HCT116 (cell line): ENCODE results near the gene APOL5. TPM values are rescaled to one million over a fixed set of nuclear protein-coding genes. Genes with fewer than 3 reads are reported as not detected.

Experiments
- ATAC-seq: fragments of 200-7000 bp; cut with Tn5 transposase; 2 replicates; pipeline ENCODE4 v1.9.1; 2020; ENCODE audit warnings: mild to moderate bottlenecking, moderate library complexity
- BruUV-seq: library from RNA; stranded (reverse); fragments of 400-500 nt; replicated peaks from 2 replicates; lab custom pipeline; 2021; lab: Mats Ljungman, UMichigan
- CTCF ChIA-PET: fragments of 300-600 bp; sonication (Branson Sonifier 250); formaldehyde crosslinking; loops from one replicate; lab custom pipeline; 2021; ENCODE audit warnings: antibody characterized with exemption; lab: Charles Lee
- POLR2A ChIA-PET: fragments of 300-600, 350-600 bp; sonication (Branson Sonifier 250); formaldehyde crosslinking; loops from one replicate; lab custom pipeline; 2021; ENCODE audit warnings: antibody characterized with exemption; lab: Charles Lee
- RAD21 ChIA-PET, 2 experiments: fragments of 300-600 bp; sonication (Branson Sonifier 250); formaldehyde crosslinking; loops; one replicate each; lab custom pipeline; 2023; ENCODE audit warnings: low total read pairs in 2 of 2; ENCODE audit not compliant: uncharacterized antibody in 2 of 2, unreplicated experiment in 2 of 2, low non-redundant PET in 1 of 2; lab: Charles Lee
- DNase-seq: peaks from one replicate; pipeline ENCODE4 v3.0.0-alpha.2; 2010; ENCODE audit warnings: low read depth, low spot score
- H2AFZ ChIP-seq: fragments of 200-600 bp; shearing (Covaris generic), sonication (generic); 2 replicates; pipeline ENCODE4 v1.6.1; 2017; ENCODE audit warnings: low read depth, mixed run types, mixed read lengths, antibody characterized with exemption, low read length; ENCODE audit not compliant: poor library complexity, severe bottlenecking
- H3K27ac ChIP-seq: 2 replicates; pipeline ENCODE4 v1.5.1; 2012; ENCODE audit warnings: low read depth, low read length
- H3K27me3 ChIP-seq: fragments of 200-600 bp; sonication (generic); 2 replicates; pipeline ENCODE4 v1.6.1; 2016; ENCODE audit warnings: mixed run types, low read length, mixed read lengths; ENCODE audit not compliant: insufficient read depth
- H3K36me3 ChIP-seq, 2 experiments: fragments of 200-500 bp in 1 of 2; fragments of 200-600 bp in 1 of 2; sonication (Bioruptor generic) in 1 of 2; sonication (generic) in 1 of 2; 2 replicates each; pipeline versions ENCODE4 v1.5.1 to v1.6.1; 2014 to 2016; ENCODE audit warnings: low read length in 2 of 2, inconsistent platforms in 1 of 2, mixed read lengths in 1 of 2, mixed run types in 1 of 2; ENCODE audit not compliant: insufficient read depth in 2 of 2, control insufficient read depth in 1 of 2
- H3K4me1 ChIP-seq, 2 experiments: fragments of 200-600 bp in 1 of 2; sonication (generic) in 1 of 2; 2 replicates each; pipeline versions ENCODE4 v1.5.1 to v1.6.1; 2012 to 2017; ENCODE audit warnings: low read length in 2 of 2, inconsistent platforms in 1 of 2, mild to moderate bottlenecking in 1 of 2, mixed read lengths in 1 of 2, mixed run types in 1 of 2, moderate library complexity in 1 of 2; ENCODE audit not compliant: insufficient read depth in 2 of 2, control insufficient read depth in 1 of 2
- H3K4me2 ChIP-seq: fragments of 200-600 bp; sonication (generic); 2 replicates; pipeline ENCODE4 v1.6.1; 2017; ENCODE audit warnings: mixed run types, low read length, mixed read lengths
- H3K4me3 ChIP-seq, 2 experiments: fragments of 200-600 bp in 1 of 2; sonication (generic) in 1 of 2; replicated peaks in 1 of 2; 2 replicates each; pipeline ENCODE4 v1.5.1; 2011 to 2016; ENCODE audit warnings: low read length in 2 of 2, control low read depth in 1 of 2, low read depth in 1 of 2, mild to moderate bottlenecking in 1 of 2, mixed read lengths in 1 of 2, mixed run types in 1 of 2
- H3K79me2 ChIP-seq: fragments of 200-600 bp; sonication (generic); 2 replicates; pipeline ENCODE4 v1.6.1; 2017; ENCODE audit warnings: mild to moderate bottlenecking, mixed run types, low read length, moderate library complexity, mixed read lengths; ENCODE audit not compliant: insufficient read depth
- H3K9ac ChIP-seq: fragments of 200-600 bp; sonication (generic); 2 replicates; pipeline ENCODE4 v1.6.1; 2016; ENCODE audit warnings: low read length, mixed read lengths
- H3K9me2 ChIP-seq: fragments of 200-600 bp; sonication (generic), shearing (Covaris generic); 2 replicates; pipeline ENCODE4 v1.6.1; 2017; ENCODE audit warnings: mixed run types, mild to moderate bottlenecking, moderate library complexity; ENCODE audit not compliant: insufficient read depth
- H3K9me3 ChIP-seq, 2 experiments: fragments of 200-500 bp in 1 of 2; fragments of 200-600 bp in 1 of 2; sonication (Bioruptor generic) in 1 of 2; sonication (generic) in 1 of 2; 2 replicates each; pipeline ENCODE4 v1.6.1; 2014 to 2017; ENCODE audit warnings: low read length in 2 of 2, mixed read lengths in 2 of 2, inconsistent platforms in 1 of 2, low read depth in 1 of 2, mild to moderate bottlenecking in 1 of 2, mixed run types in 1 of 2, moderate library complexity in 1 of 2; ENCODE audit not compliant: control insufficient read depth in 1 of 2, insufficient read depth in 1 of 2
- H4K20me1 ChIP-seq: fragments of 200-600 bp; sonication (generic), shearing (Covaris generic); 2 replicates; pipeline ENCODE4 v1.6.1; 2017; ENCODE audit warnings: mixed run types, mild to moderate bottlenecking, moderate library complexity; ENCODE audit not compliant: insufficient read depth
- CBX3 ChIP-seq: IDR thresholded peaks from 2 replicates; pipeline ENCODE4 v1.6.1; 2012; ENCODE audit warnings: low read depth
- EGR1 ChIP-seq: IDR thresholded peaks from 2 replicates; pipeline ENCODE4 v1.6.1; 2012; ENCODE audit warnings: low read depth
- EZH2 ChIP-seq: fragments of 200-600 bp; sonication (generic); IDR thresholded peaks from 2 replicates; pipeline ENCODE4 v1.6.1; 2017; ENCODE audit warnings: antibody characterized with exemption, mixed run types
- FOSL1 ChIP-seq: IDR thresholded peaks from 2 replicates; pipeline ENCODE4 v1.6.1; 2012; ENCODE audit warnings: low read depth
- JUND ChIP-seq: IDR thresholded peaks from 2 replicates; pipeline ENCODE4 v1.6.1; 2012
- POLR2A ChIP-seq: IDR thresholded peaks from 2 replicates; pipeline ENCODE4 v1.7.0; 2011; ENCODE audit warnings: borderline replicate concordance; ENCODE audit not compliant: insufficient read depth, insufficient read length; ENCODE audit errors: extremely low read depth
- RAD21 ChIP-seq: IDR thresholded peaks from 2 replicates; pipeline ENCODE4 v1.6.1; 2012; ENCODE audit warnings: low read depth, mild to moderate bottlenecking
- SP1 ChIP-seq: IDR thresholded peaks from 2 replicates; pipeline ENCODE4 v1.6.1; 2012; ENCODE audit warnings: low read depth
- YY1 ChIP-seq: IDR thresholded peaks from 2 replicates; pipeline ENCODE4 v1.6.1; 2011; ENCODE audit warnings: low read length, low read depth, moderate library complexity, mild to moderate bottlenecking; ENCODE audit not compliant: insufficient replicate concordance; ENCODE audit errors: extremely low read depth
- ZFX ChIP-seq: fragments of 450-650 bp; IDR thresholded peaks from 2 replicates; pipeline ENCODE4 v1.6.1; 2017
- ZNF274 ChIP-seq: fragments of 200-500 bp; sonication (Bioruptor generic); IDR thresholded peaks from 2 replicates; pipeline ENCODE4 v1.6.1; 2014; ENCODE audit warnings: mild to moderate bottlenecking, low read depth, low read length, inconsistent platforms
- intact Hi-C: fragments of 100-400 bp; cut with micrococcal nuclease; formaldehyde crosslinking; loops from 2 replicates; pipeline ENCODE4 v1.10.0; 2022
- total RNA-seq: library from RNA; stranded (reverse); gene quantifications from one replicate; pipeline ENCODE4 v1.2.1, GENCODE V29; 2021; ENCODE audit not compliant: unreplicated experiment
- TF ChIP-seq, protein P1 (sequence below): IDR thresholded peaks from 2 replicates; pipeline ENCODE4 v1.6.1; 2012; ENCODE audit warnings: low read depth
- TF ChIP-seq, protein P2 (sequence below), 3 experiments: fragments of 200-600 bp in 1 of 3; sonication (generic) in 1 of 3; IDR thresholded peaks in 2 of 3; conservative IDR thresholded peaks in 1 of 3; 2 replicates each; pipeline ENCODE4 v1.5.1; 2012 to 2017; ENCODE audit warnings: low read depth in 2 of 3, low read length in 2 of 3, antibody characterized with exemption in 1 of 3, borderline replicate concordance in 1 of 3, control low read depth in 1 of 3, mild to moderate bottlenecking in 1 of 3, mixed read lengths in 1 of 3, mixed run types in 1 of 3, moderate library complexity in 1 of 3; ENCODE audit not compliant: insufficient read depth in 1 of 3
- TF ChIP-seq, protein P3 (sequence below): IDR thresholded peaks from 2 replicates; pipeline ENCODE4 v1.6.1; 2011; ENCODE audit warnings: mild to moderate bottlenecking, low read length, moderate library complexity; ENCODE audit not compliant: insufficient replicate concordance; ENCODE audit errors: extremely low read depth

The APOL5 gene
- total RNA-seq, 1 experiment from 2014 or later: not detected

DNA sequence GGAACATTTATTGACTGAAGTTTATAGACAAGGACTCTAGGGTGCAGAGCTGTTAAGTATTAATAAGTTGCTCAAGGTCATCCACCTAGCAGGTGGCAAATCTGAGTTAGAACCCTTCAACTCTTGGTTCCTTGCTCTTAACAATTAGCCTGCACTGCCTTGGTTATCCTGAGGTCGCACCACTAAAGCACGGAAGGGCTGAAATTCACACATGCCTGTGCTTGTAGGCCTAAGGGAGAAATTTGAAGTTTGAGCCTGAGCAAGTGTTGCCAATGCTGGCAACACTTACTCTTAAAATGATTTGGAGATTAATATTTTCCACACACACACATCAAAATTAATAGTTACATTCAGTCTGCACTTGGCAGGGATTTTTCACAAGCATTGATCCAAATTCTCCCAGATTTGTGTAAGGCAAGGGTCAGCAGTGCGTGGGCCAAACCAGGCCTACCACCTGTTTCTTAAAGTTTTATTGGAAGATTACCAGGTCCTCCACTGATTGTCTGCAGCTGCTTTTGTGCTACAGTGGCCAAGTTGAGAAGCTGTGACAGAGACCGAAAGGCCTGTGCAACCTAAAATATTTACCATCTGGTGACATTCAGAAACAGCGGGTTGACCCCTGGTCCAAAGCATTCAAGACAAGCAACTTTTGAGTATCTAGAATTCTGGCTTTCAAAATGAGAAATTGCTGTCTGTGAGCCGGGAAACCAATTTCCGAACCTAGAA is 16.3 kb downstream of the APOL5 start:
- no TSS peak for BruUV-seq
- no peak for DNase-seq
- intact Hi-C loops: no loop called here
- H3K27me3 ChIP-seq: no peaks in the 10 kb centered on the region
- H2AFZ ChIP-seq: no peak overlapping the region
- H3K79me2 ChIP-seq: no peaks in the 10 kb centered on the region
- H3K4me2 ChIP-seq: no peak overlapping the region
- CTCF ChIA-PET: no interaction called here
- H3K4me1 ChIP-seq: no peaks in the 10 kb centered on the region
- no peak overlapping the region for H3K4me3 ChIP-seq
- no peaks in the 10 kb centered on the region for H3K9me3 ChIP-seq
- no peaks in the 10 kb centered on the region for H4K20me1 ChIP-seq
- RAD21 ChIA-PET: no interaction called here
- no peaks in the 10 kb centered on the region for H3K9me2 ChIP-seq
- TF ChIP-seq POLR2A: no peak
- no peak for TF ChIP-seq EZH2
- TF ChIP-seq, protein P1, sequence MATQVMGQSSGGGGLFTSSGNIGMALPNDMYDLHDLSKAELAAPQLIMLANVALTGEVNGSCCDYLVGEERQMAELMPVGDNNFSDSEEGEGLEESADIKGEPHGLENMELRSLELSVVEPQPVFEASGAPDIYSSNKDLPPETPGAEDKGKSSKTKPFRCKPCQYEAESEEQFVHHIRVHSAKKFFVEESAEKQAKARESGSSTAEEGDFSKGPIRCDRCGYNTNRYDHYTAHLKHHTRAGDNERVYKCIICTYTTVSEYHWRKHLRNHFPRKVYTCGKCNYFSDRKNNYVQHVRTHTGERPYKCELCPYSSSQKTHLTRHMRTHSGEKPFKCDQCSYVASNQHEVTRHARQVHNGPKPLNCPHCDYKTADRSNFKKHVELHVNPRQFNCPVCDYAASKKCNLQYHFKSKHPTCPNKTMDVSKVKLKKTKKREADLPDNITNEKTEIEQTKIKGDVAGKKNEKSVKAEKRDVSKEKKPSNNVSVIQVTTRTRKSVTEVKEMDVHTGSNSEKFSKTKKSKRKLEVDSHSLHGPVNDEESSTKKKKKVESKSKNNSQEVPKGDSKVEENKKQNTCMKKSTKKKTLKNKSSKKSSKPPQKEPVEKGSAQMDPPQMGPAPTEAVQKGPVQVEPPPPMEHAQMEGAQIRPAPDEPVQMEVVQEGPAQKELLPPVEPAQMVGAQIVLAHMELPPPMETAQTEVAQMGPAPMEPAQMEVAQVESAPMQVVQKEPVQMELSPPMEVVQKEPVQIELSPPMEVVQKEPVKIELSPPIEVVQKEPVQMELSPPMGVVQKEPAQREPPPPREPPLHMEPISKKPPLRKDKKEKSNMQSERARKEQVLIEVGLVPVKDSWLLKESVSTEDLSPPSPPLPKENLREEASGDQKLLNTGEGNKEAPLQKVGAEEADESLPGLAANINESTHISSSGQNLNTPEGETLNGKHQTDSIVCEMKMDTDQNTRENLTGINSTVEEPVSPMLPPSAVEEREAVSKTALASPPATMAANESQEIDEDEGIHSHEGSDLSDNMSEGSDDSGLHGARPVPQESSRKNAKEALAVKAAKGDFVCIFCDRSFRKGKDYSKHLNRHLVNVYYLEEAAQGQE: no peak
- no peak for TF ChIP-seq FOSL1
- no peak for TF ChIP-seq JUND
- TF ChIP-seq CBX3: no peak
- TF ChIP-seq RAD21: no peak
- TF ChIP-seq ZFX: no peak
- no peak for TF ChIP-seq EGR1
- TF ChIP-seq YY1: no peak
- no peak for TF ChIP-seq ZNF274
- TF ChIP-seq, protein P2, sequence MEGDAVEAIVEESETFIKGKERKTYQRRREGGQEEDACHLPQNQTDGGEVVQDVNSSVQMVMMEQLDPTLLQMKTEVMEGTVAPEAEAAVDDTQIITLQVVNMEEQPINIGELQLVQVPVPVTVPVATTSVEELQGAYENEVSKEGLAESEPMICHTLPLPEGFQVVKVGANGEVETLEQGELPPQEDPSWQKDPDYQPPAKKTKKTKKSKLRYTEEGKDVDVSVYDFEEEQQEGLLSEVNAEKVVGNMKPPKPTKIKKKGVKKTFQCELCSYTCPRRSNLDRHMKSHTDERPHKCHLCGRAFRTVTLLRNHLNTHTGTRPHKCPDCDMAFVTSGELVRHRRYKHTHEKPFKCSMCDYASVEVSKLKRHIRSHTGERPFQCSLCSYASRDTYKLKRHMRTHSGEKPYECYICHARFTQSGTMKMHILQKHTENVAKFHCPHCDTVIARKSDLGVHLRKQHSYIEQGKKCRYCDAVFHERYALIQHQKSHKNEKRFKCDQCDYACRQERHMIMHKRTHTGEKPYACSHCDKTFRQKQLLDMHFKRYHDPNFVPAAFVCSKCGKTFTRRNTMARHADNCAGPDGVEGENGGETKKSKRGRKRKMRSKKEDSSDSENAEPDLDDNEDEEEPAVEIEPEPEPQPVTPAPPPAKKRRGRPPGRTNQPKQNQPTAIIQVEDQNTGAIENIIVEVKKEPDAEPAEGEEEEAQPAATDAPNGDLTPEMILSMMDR (IDR thresholded peaks at IDR 0.05 in 2 of 3, conservative IDR thresholded peaks at IDR 0.05 in 1 of 3; ENCODE audit: borderline replicate concordance in 1 of 3, insufficient read depth in 1 of 3, low read depth in 2 of 3, low read length in 2 of 3): no peak
- no peak for TF ChIP-seq SP1
- TF ChIP-seq, protein P3, sequence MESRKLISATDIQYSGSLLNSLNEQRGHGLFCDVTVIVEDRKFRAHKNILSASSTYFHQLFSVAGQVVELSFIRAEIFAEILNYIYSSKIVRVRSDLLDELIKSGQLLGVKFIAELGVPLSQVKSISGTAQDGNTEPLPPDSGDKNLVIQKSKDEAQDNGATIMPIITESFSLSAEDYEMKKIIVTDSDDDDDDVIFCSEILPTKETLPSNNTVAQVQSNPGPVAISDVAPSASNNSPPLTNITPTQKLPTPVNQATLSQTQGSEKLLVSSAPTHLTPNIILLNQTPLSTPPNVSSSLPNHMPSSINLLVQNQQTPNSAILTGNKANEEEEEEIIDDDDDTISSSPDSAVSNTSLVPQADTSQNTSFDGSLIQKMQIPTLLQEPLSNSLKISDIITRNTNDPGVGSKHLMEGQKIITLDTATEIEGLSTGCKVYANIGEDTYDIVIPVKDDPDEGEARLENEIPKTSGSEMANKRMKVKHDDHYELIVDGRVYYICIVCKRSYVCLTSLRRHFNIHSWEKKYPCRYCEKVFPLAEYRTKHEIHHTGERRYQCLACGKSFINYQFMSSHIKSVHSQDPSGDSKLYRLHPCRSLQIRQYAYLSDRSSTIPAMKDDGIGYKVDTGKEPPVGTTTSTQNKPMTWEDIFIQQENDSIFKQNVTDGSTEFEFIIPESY: no peak
- TF ChIP-seq, all 23 proteins: peak for 0
- H3K36me3 ChIP-seq: no peaks in the 10 kb centered on the region
- H3K9ac ChIP-seq: no peak overlapping the region
- H3K27ac ChIP-seq: no peak overlapping the region
- ATAC-seq: no peak
- POLR2A ChIA-PET: no interaction called here
